Lung (tissue), 12 donors: Measurements from ENCODE around the gene PNMA8B. TPM values are rescaled to one million over a fixed set of nuclear protein-coding genes. Genes with fewer than 3 reads are reported as not detected.
"Not testable (repeated sequence)": the region's sequence is repeated elsewhere in the genome, so short reads cannot be mapped to it uniquely, and the experiment has no call there.

ENCODE experiments used
- ATAC-seq: fragments of 200-7000 bp; cut with Tn5 transposase; one replicate; pipeline ENCODE4 v1.9.1; 2020; ENCODE audit warnings: moderate number of reproducible peaks; ENCODE audit not compliant: insufficient read depth, low FRiP score
- DNase-seq, 3 donors: peaks; one replicate each; pipeline ENCODE4 v3.0.0-alpha.2; 2013 to 2017
- H3K27ac ChIP-seq, 2 donors: one replicate each; pipeline ENCODE4 v1.5.1; 2013; ENCODE audit warnings: mild to moderate bottlenecking in 2 of 2, moderate library complexity in 2 of 2, control low read depth in 1 of 2, inconsistent platforms in 1 of 2, low read depth in 1 of 2, low read length in 1 of 2
- H3K27me3 ChIP-seq, 3 donors: one replicate each; pipeline ENCODE4 v1.5.1; 2013; ENCODE audit warnings: low read length in 2 of 3; ENCODE audit not compliant: control insufficient read depth in 3 of 3, insufficient read depth in 3 of 3
- H3K36me3 ChIP-seq, 4 donors: one replicate each; pipeline ENCODE4 v1.5.1; 2013; ENCODE audit warnings: low read length in 4 of 4, mild to moderate bottlenecking in 1 of 4, moderate library complexity in 1 of 4; ENCODE audit not compliant: control insufficient read depth in 4 of 4, insufficient read depth in 4 of 4
- H3K4me1 ChIP-seq, 5 donors: one replicate each; pipeline ENCODE4 v1.5.1; 2013; ENCODE audit warnings: low read length in 5 of 5, mild to moderate bottlenecking in 2 of 5, moderate library complexity in 1 of 5; ENCODE audit not compliant: control insufficient read depth in 5 of 5, insufficient read depth in 5 of 5
- H3K4me3 ChIP-seq: one replicate; pipeline ENCODE4 v1.5.1; 2013; ENCODE audit warnings: mild to moderate bottlenecking, control low read depth, moderate library complexity
- H3K9ac ChIP-seq, 2 donors: one replicate each; pipeline ENCODE4 v1.5.1; 2013; ENCODE audit warnings: low read length in 2 of 2, control low read depth in 1 of 2; ENCODE audit not compliant: insufficient read depth in 1 of 2
- H3K9me3 ChIP-seq, 4 donors: one replicate each; pipeline ENCODE4 v1.5.1; 2013; ENCODE audit warnings: low read length in 3 of 4, mild to moderate bottlenecking in 1 of 4, moderate library complexity in 1 of 4; ENCODE audit not compliant: control insufficient read depth in 4 of 4, insufficient read depth in 3 of 4
- CTCF ChIP-seq: IDR thresholded peaks from 2 replicates; pipeline ENCODE4 v1.5.1; 2012; ENCODE audit warnings: mild to moderate bottlenecking; ENCODE audit errors: control extremely low read depth, extremely low read depth
- WGBS, 2 donors: extraction: QIAGEN DNeasy Blood & Tissue Kit; methylation state at CpG; one replicate each; pipeline ENCODE4 v1.1.7; 2013; 5-methylcytosine and 5-hydroxymethylcytosine counted together
- polyA plus RNA-seq, 2 donors: library from polyadenylated mRNA; stranded (reverse); fragments of 200-250 nt; gene quantifications; one replicate each; pipeline ENCODE4 v1.2.1, GENCODE V29; 2013
- total RNA-seq, 2 donors: library from RNA; depleted of rRNA in 1 of 2; stranded (reverse); fragments of >200 nt in 1 of 2; gene quantifications; one replicate each; pipeline ENCODE4 v1.2.1, GENCODE V29; 2014 to 2021
- donor health status: control.
- donor health status: control.
- donor health status: Bipolar disorder and iron deficiency.
- donor health status: healthy.
- donor health status: DM: yes; HTN: yes; CAD: no.

PNMA8B gene
- total and polyA plus RNA-seq, 4 donors: 0.48 to 4.1 (median 1.2) TPM

DNA sequence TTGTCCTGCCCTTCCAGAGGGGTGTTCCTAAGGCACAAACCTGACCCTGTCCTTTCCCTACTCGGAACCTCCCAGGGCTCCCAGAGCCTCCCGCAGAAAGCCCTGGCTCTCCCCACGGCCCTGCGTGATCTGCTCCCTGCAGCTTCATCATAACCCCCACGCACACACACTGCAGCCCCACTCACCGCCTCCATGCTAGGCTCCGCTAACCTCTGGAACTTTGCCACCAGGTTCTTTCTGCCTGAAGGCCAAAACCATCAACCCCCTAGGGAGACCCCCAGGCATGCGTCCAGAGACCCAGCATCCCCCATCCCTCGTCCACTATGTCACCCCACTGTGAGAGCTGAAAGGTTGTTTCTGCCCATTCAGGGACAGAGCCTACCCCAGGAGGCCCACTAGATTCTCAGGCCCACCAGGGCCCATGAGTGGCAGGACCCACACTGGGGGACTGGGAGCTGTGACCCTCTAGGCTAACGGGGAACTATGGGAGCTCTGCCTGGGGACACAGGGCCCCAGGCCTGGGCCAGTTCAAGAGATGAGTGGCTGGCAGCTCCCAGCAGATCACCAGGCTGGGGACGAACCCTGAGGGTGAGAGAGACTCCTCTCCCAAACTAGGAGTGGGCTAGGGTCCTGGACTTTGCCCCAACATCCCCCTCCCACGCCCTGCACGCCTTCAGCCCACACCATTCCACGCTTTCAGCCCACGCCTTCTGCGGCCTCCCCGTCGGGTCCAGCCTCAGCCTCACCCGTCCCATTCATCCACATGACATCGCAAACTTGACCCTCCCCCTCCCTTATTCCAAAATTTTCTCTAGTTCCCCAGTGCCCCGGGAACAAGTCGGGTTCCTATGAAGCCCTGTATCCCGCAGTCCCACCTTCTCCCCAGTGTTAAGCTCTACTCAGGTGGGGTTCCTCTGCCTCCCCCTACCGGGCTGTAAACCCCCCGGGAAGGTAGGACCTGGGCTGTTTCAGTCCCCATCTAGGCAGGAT, 33.2 kb upstream of the PNMA8B start:
- ATAC-seq: no peak
- Histone ChIP-seq H3K4me1 (no peaks in the 10 kb centered on the region), H3K4me3 (no peak overlapping the region), H3K27me3 (no peaks in the 10 kb centered on the region), H3K9me3 (no peaks in the 10 kb centered on the region), H3K36me3 (no peaks in the 10 kb centered on the region), H3K9ac (no peak overlapping the region), H3K27ac (no peak overlapping the region)
- DNase-seq: no peak
- 60 to 70% methylated on average over 25 of the region's 25 CpGs for WGBS, 2 donors
- TF ChIP-seq CTCF: no peak

DNA sequence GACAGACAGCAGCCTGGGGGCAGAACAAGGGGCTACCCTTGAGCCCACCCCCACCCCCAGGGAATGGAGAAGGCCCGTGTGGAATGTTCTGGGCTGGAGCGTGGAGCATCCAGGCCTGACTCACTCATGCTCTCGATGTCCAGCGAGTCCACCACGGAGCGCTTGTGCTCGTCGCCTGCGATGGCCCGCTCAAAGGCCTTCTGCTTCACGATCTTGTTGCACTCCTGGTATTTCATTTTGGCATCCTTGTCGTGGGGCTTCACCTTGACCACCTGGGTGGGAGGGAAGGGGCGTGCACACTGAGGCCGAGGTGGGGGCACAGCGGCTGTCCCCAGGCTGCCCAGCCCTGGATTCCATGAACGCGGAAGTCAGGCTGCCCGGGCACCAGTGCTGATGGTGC, 31.1 kb upstream of the PNMA8B start:
- not testable (repeated sequence) for H3K4me3 ChIP-seq, H3K27ac ChIP-seq, H3K9me3 ChIP-seq, ATAC-seq, H3K4me1 ChIP-seq, DNase-seq, H3K36me3 ChIP-seq, H3K27me3 ChIP-seq, H3K9ac ChIP-seq
- 94 to 97% methylated on average over 17 to 18 of the region's 18 CpGs for WGBS, 2 donors

DNA sequence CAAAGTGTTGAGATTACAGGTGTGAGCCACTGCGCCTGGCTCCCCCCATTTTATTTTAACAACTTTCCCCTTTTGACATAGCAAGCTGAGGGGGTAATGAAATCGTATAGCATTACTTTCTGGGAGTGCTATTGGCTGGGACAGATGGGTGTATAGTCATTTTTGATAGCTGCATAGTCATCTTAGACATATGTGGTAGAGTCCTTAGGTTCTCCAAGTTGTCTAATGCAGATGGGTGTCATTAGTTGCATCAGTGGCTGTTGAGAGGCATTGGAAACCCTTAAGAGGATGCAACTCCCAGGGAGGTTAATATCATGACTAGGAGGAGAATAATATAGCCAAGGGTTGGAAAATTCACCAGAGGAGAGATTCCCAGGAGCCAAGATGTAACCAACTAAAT, 28.6 kb upstream of the PNMA8B start:
- Histone ChIP-seq H3K27ac (no peak overlapping the region), H3K4me1 (no peaks in the 10 kb centered on the region), H3K9me3 (no peaks in the 10 kb centered on the region), H3K27me3 (no peaks in the 10 kb centered on the region), H3K9ac (no peak overlapping the region), H3K36me3 (no peaks in the 10 kb centered on the region), H3K4me3 (no peak overlapping the region)
- DNase-seq: no peak
- no peak for TF ChIP-seq CTCF
- 90 to 94% methylated on average over 2 of the region's 2 CpGs for WGBS, 2 donors
- ATAC-seq: no peak

DNA sequence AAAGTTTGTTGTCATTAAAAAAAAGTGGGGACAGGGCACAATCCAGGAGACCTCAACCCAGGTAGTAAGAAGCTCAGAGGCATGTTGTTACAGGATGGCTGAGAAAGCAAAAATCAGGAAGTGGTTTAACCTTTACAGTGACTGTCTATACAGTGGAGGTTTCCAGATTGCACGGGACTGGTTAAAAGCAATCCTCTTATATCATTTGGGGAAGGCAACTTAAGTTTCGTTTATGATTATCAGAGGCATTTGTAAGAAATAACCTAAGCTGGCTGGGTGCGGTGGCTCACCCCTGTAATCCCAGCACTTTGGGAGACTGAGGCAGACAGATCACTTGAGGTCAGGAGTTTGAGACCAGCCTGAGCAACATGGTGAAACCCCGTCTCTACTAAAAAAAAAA, 27.3 kb upstream of the PNMA8B start:
- H3K27me3 ChIP-seq, H3K36me3 ChIP-seq, ATAC-seq, H3K27ac ChIP-seq, H3K9ac ChIP-seq, DNase-seq, H3K4me3 ChIP-seq, H3K4me1 ChIP-seq, H3K9me3 ChIP-seq: not testable (repeated sequence)
- 58 to 59% methylated on average over 4 of the region's 4 CpGs for WGBS, 2 donors
